Endothelial cell of umbilical vein (primary cell): Measurements from ENCODE around the gene A1CF.

ENCODE experiments used
- EZH2 ChIP-seq: IDR thresholded peaks from 2 replicates; pipeline ENCODE4 v1.6.1; 2012; ENCODE audit warnings: borderline replicate concordance, low read depth, mild to moderate bottlenecking, moderate library complexity, low read length, inconsistent platforms; ENCODE audit not compliant: severe bottlenecking
- FOS ChIP-seq: IDR thresholded peaks from 2 replicates; pipeline ENCODE4 v1.6.1; 2011; ENCODE audit warnings: mild to moderate bottlenecking, low read length, moderate library complexity, borderline replicate concordance; ENCODE audit not compliant: insufficient read depth
- POLR2AphosphoS5 ChIP-seq: IDR thresholded peaks from 2 replicates; pipeline ENCODE4 v1.6.1; 2012; ENCODE audit warnings: low read depth, mild to moderate bottlenecking, control low read depth, low read length, moderate library complexity; ENCODE audit not compliant: insufficient read depth
- TF ChIP-seq, protein P1 (sequence below), 2 donors: IDR thresholded peaks; 1 replicate in 1 of 2; 2 replicates in 1 of 2; pipeline ENCODE4 v1.5.1; 2011; ENCODE audit warnings: low read length in 2 of 2, mild to moderate bottlenecking in 2 of 2, moderate library complexity in 2 of 2, control low read depth in 1 of 2, inconsistent platforms in 1 of 2, low read depth in 1 of 2; ENCODE audit not compliant: insufficient read depth in 1 of 2; ENCODE audit errors: extremely low read depth in 1 of 2
- TF ChIP-seq, protein P2 (sequence below): IDR thresholded peaks from 2 replicates; pipeline ENCODE4 v1.6.1; 2011; ENCODE audit not compliant: insufficient read depth, insufficient read length

DNA sequence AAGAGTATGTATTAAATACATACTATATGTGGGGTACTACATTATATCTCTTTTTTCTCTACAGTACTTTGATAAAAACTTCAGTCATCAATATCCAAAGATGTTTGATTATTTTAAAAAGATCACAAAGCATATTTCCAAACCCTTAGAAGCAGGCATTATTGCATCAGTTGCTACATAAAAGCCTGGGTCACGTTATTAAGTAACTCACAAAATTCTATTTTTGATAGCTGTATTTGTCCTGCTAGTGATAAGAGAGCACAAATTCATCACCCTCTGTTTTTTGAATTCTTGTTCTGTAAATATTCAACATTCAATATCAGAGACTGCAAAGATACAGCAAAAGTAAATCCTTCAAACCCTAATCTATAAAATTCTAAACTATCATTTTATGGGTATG lies 30.0 kb downstream of the A1CF start:
- TF ChIP-seq, protein P1, sequence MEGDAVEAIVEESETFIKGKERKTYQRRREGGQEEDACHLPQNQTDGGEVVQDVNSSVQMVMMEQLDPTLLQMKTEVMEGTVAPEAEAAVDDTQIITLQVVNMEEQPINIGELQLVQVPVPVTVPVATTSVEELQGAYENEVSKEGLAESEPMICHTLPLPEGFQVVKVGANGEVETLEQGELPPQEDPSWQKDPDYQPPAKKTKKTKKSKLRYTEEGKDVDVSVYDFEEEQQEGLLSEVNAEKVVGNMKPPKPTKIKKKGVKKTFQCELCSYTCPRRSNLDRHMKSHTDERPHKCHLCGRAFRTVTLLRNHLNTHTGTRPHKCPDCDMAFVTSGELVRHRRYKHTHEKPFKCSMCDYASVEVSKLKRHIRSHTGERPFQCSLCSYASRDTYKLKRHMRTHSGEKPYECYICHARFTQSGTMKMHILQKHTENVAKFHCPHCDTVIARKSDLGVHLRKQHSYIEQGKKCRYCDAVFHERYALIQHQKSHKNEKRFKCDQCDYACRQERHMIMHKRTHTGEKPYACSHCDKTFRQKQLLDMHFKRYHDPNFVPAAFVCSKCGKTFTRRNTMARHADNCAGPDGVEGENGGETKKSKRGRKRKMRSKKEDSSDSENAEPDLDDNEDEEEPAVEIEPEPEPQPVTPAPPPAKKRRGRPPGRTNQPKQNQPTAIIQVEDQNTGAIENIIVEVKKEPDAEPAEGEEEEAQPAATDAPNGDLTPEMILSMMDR (IDR thresholded peaks at IDR 0.05; ENCODE audit: extremely low read depth in 1 of 2, insufficient read depth in 1 of 2, low read depth in 1 of 2, low read length in 2 of 2), result no peak
- TF ChIP-seq POLR2AphosphoS5, result no peak
- no peak for TF ChIP-seq FOS
- TF ChIP-seq, protein P2, sequence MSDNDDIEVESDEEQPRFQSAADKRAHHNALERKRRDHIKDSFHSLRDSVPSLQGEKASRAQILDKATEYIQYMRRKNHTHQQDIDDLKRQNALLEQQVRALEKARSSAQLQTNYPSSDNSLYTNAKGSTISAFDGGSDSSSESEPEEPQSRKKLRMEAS, result no peak
- no peak for TF ChIP-seq EZH2
